ENCODE data around the gene KIF5C. TPM values are rescaled to one million over a fixed set of nuclear protein-coding genes. Genes with fewer than 3 reads are reported as not detected.

The KIF5C gene
- total RNA-seq, 2 donors from 2014 or later: 2.6 to 8.6 TPM

- H3K4me1 Mint-ChIP-seq (ENCODE audit: low read depth in 2 of 2): no peaks in the 10 kb centered on the region
- peaks cover 12% of the 10 kb centered on the region for H3K36me3 Mint-ChIP-seq
- no peak for DNase-seq (ENCODE audit: low spot score)
- peaks cover 0 to 7% of the 10 kb centered on the region in 2 donors for H3K27me3 Mint-ChIP-seq
- peak in 1 of 2 donors; percentile 11 for ATAC-seq
- H3K4me3 Mint-ChIP-seq: no peak overlapping the region
- H3K9me3 Mint-ChIP-seq: peaks cover 9% of the 10 kb centered on the region
- no peak overlapping the region for H3K27ac Mint-ChIP-seq
Observed at GRCh38 chr2:148920559-148920958, 45.5 kb downstream of the KIF5C start.

- H3K27me3 Mint-ChIP-seq: peaks cover 0 to 6% of the 10 kb centered on the region in 2 donors
- no peak overlapping the region for H3K4me3 Mint-ChIP-seq
- no peak for ATAC-seq
- no peak overlapping the region for H3K27ac Mint-ChIP-seq
- no peak for DNase-seq (ENCODE audit: low spot score)
- peaks cover 9% of the 10 kb centered on the region for H3K9me3 Mint-ChIP-seq
- H3K36me3 Mint-ChIP-seq: peaks cover 12% of the 10 kb centered on the region
- H3K4me1 Mint-ChIP-seq (ENCODE audit: low read depth in 2 of 2): peaks cover 7 to 12% of the 10 kb centered on the region in 2 donors
Observed at GRCh38 chr2:148922062-148922461, 47.0 kb downstream of the KIF5C start.

GRCh38 chr2:148922776-148923475, 47.9 kb downstream of the KIF5C start:
- H3K27ac Mint-ChIP-seq: no peak overlapping the region
- H3K4me3 Mint-ChIP-seq: no peak overlapping the region
- peaks cover 13 to 20% of the 10 kb centered on the region in 2 donors for H3K4me1 Mint-ChIP-seq (ENCODE audit: low read depth in 2 of 2)
- peaks cover 9% of the 10 kb centered on the region for H3K9me3 Mint-ChIP-seq
- DNase-seq (ENCODE audit: low spot score) (no peak), ATAC-seq (no peak)
- H3K27me3 Mint-ChIP-seq: peaks cover 0 to 5% of the 10 kb centered on the region in 2 donors
- peaks cover 12% of the 10 kb centered on the region for H3K36me3 Mint-ChIP-seq

- H3K4me3 Mint-ChIP-seq: no peak overlapping the region
- ATAC-seq: no peak
- no peak overlapping the region for H3K27ac Mint-ChIP-seq
Observed at GRCh38 chr2:148924514-148925178, 49.6 kb downstream of the KIF5C start.

GRCh38 chr2:148926291-148926961, 51.4 kb downstream of the KIF5C start:
- no peaks in the 10 kb centered on the region for H3K9me3 Mint-ChIP-seq
- peak overlapping the region; percentile 88 for H3K4me3 Mint-ChIP-seq

More at GRCh38 chr2:148924514-148925178, 49.6 kb downstream of the KIF5C start:
- DNase-seq (ENCODE audit: low spot score): no peak
- Mint-ChIP-seq H3K4me1 (ENCODE audit: low read depth in 2 of 2) (peaks cover 13 to 20% of the 10 kb centered on the region in 2 donors), H3K36me3 (no peaks in the 10 kb centered on the region), H3K27me3 (no peaks in the 10 kb centered on the region), H3K9me3 (no peaks in the 10 kb centered on the region)

GRCh38 chr2:148926981-148927401, 52.0 kb downstream of the KIF5C start:
- no peaks in the 10 kb centered on the region for H3K36me3 Mint-ChIP-seq
- peak overlapping the region; percentile 75 to 87 for H3K27ac Mint-ChIP-seq
- peak; percentile 76 to 79 for ATAC-seq
- no peak for DNase-seq (ENCODE audit: low spot score)
- peaks cover 13 to 20% of the 10 kb centered on the region in 2 donors for H3K4me1 Mint-ChIP-seq (ENCODE audit: low read depth in 2 of 2)
- H3K9me3 Mint-ChIP-seq: no peaks in the 10 kb centered on the region
- H3K4me3 Mint-ChIP-seq: peak overlapping the region; percentile 88
- no peaks in the 10 kb centered on the region for H3K27me3 Mint-ChIP-seq

More at GRCh38 chr2:148926291-148926961, 51.4 kb downstream of the KIF5C start:
- ATAC-seq: peak; percentile 81
- Mint-ChIP-seq H3K4me1 (ENCODE audit: low read depth in 2 of 2) (peaks cover 13 to 20% of the 10 kb centered on the region in 2 donors), H3K27me3 (no peaks in the 10 kb centered on the region), H3K36me3 (no peaks in the 10 kb centered on the region), H3K27ac (peak overlapping the region; percentile 75 to 87)
- DNase-seq (ENCODE audit: low spot score): peak; percentile 67

GRCh38 chr2:148928395-148928794, 53.4 kb downstream of the KIF5C start:
- H3K27ac Mint-ChIP-seq: no peak overlapping the region
- no peaks in the 10 kb centered on the region for H3K27me3 Mint-ChIP-seq
- no peak for DNase-seq (ENCODE audit: low spot score)
- H3K4me1 Mint-ChIP-seq (ENCODE audit: low read depth in 2 of 2): peaks cover 13 to 20% of the 10 kb centered on the region in 2 donors
- ATAC-seq: no peak
- H3K9me3 Mint-ChIP-seq: no peaks in the 10 kb centered on the region
- no peaks in the 10 kb centered on the region for H3K36me3 Mint-ChIP-seq
- no peak overlapping the region for H3K4me3 Mint-ChIP-seq

GRCh38 chr2:148930046-148930775, 55.2 kb downstream of the KIF5C start:
- no peak for DNase-seq (ENCODE audit: low spot score)
- no peak for ATAC-seq
- no peaks in the 10 kb centered on the region for H3K36me3 Mint-ChIP-seq
- H3K4me3 Mint-ChIP-seq: no peak overlapping the region
- H3K27me3 Mint-ChIP-seq: no peaks in the 10 kb centered on the region
- no peak overlapping the region for H3K27ac Mint-ChIP-seq
- no peaks in the 10 kb centered on the region for H3K9me3 Mint-ChIP-seq
- H3K4me1 Mint-ChIP-seq (ENCODE audit: low read depth in 2 of 2): peaks cover 13 to 20% of the 10 kb centered on the region in 2 donors

GRCh38 chr2:148932536-148932935, 57.5 kb downstream of the KIF5C start:
- ATAC-seq (no peak), DNase-seq (ENCODE audit: low spot score) (no peak)
- H3K4me1 Mint-ChIP-seq (ENCODE audit: low read depth in 2 of 2): peaks cover 3% of the 10 kb centered on the region in 2 donors
- no peak overlapping the region for H3K27ac Mint-ChIP-seq
- H3K27me3 Mint-ChIP-seq: no peaks in the 10 kb centered on the region
- H3K9me3 Mint-ChIP-seq: no peaks in the 10 kb centered on the region
- H3K4me3 Mint-ChIP-seq: no peak overlapping the region
- H3K36me3 Mint-ChIP-seq: no peaks in the 10 kb centered on the region

- H3K36me3 Mint-ChIP-seq: no peaks in the 10 kb centered on the region
- ATAC-seq: no peak
- H3K4me3 Mint-ChIP-seq: no peak overlapping the region
- H3K9me3 Mint-ChIP-seq: no peaks in the 10 kb centered on the region
- no peaks in the 10 kb centered on the region for H3K4me1 Mint-ChIP-seq (ENCODE audit: low read depth in 2 of 2)
- no peak for DNase-seq (ENCODE audit: low spot score)
- H3K27me3 Mint-ChIP-seq: no peaks in the 10 kb centered on the region
- H3K27ac Mint-ChIP-seq: no peak overlapping the region
Observed at GRCh38 chr2:148933456-148933855, 58.4 kb downstream of the KIF5C start.

- ATAC-seq: no peak
- no peaks in the 10 kb centered on the region for H3K27me3 Mint-ChIP-seq
- DNase-seq (ENCODE audit: low spot score): no peak
- H3K4me1 Mint-ChIP-seq (ENCODE audit: low read depth in 2 of 2): no peaks in the 10 kb centered on the region
- H3K36me3 Mint-ChIP-seq: no peaks in the 10 kb centered on the region
- H3K4me3 Mint-ChIP-seq: no peak overlapping the region
- H3K9me3 Mint-ChIP-seq: no peaks in the 10 kb centered on the region
- no peak overlapping the region for H3K27ac Mint-ChIP-seq
Observed at GRCh38 chr2:148935791-148936190, 60.8 kb downstream of the KIF5C start.

GRCh38 chr2:148936857-148937450, 61.9 kb downstream of the KIF5C start:
- Mint-ChIP-seq H3K27ac (no peak overlapping the region), H3K9me3 (no peaks in the 10 kb centered on the region), H3K4me1 (ENCODE audit: low read depth in 2 of 2) (no peaks in the 10 kb centered on the region), H3K27me3 (no peaks in the 10 kb centered on the region), H3K4me3 (no peak overlapping the region), H3K36me3 (no peaks in the 10 kb centered on the region)
- no peak for ATAC-seq
- no peak for DNase-seq (ENCODE audit: low spot score)

GRCh38 chr2:148939271-148939670, 64.2 kb downstream of the KIF5C start:
- ATAC-seq: no peak
- H3K4me3 Mint-ChIP-seq: no peak overlapping the region
- no peak overlapping the region for H3K27ac Mint-ChIP-seq
- no peaks in the 10 kb centered on the region for H3K4me1 Mint-ChIP-seq (ENCODE audit: low read depth in 2 of 2)
- no peaks in the 10 kb centered on the region for H3K36me3 Mint-ChIP-seq
- DNase-seq (ENCODE audit: low spot score): no peak
- no peaks in the 10 kb centered on the region for H3K27me3 Mint-ChIP-seq
- no peaks in the 10 kb centered on the region for H3K9me3 Mint-ChIP-seq

Data from natural killer cell treated with Interleukin-12 subunit alpha and Interleukin-12 subunit beta and Interleukin-15 and Interleukin-18, amount 100 ng/mL, for 72 hours (primary cell).